Vagina (tissue), 2 donors: ENCODE data around the gene DNAH3.

ENCODE experiments used
- CTCF ChIP-seq, 3 experiments: fragments of 450-650 bp in 2 of 3; fragments of 200-600 bp in 1 of 3; sonication (generic) in 1 of 3; IDR thresholded peaks; one replicate each; pipeline ENCODE4 v1.5.1; 2017 to 2019; ENCODE audit warnings: antibody characterized with exemption in 3 of 3, mild to moderate bottlenecking in 2 of 3, moderate library complexity in 2 of 3
- POLR2A ChIP-seq, 2 donors: fragments of 450-650 bp; IDR thresholded peaks; one replicate each; pipeline ENCODE4 v1.6.1; 2017; ENCODE audit warnings: antibody characterized with exemption in 2 of 2, mild to moderate bottlenecking in 2 of 2, moderate library complexity in 2 of 2

GRCh38 chr16:21009815-21010214 lies 140.8 kb downstream of the DNAH3 start:
- TF ChIP-seq CTCF (IDR thresholded peaks at IDR 0.05) = no peak
- no peak for TF ChIP-seq POLR2A (IDR thresholded peaks at IDR 0.05)
